Prostate gland (tissue), 2 donors: Measurements from ENCODE around the gene DLK1.

ENCODE experiments used
- CTCF ChIP-seq, 4 experiments: fragments of 200-600 bp in 2 of 4; fragments of 450-650 bp in 2 of 4; sonication (generic) in 2 of 4; IDR thresholded peaks; 1 replicate in 3 of 4; 2 replicates in 1 of 4; pipeline ENCODE4 v1.5.1; 2016 to 2019; ENCODE audit warnings: antibody characterized with exemption in 4 of 4, mild to moderate bottlenecking in 2 of 4, moderate library complexity in 2 of 4
- POLR2A ChIP-seq: fragments of 450-650 bp; IDR thresholded peaks from one replicate; pipeline ENCODE4 v1.6.1; 2016; ENCODE audit warnings: antibody characterized with exemption, mild to moderate bottlenecking
- POLR2AphosphoS5 ChIP-seq: sonication (generic); formaldehyde crosslinking; IDR thresholded peaks from one replicate; pipeline ENCODE4 v1.6.1; 2017; ENCODE audit warnings: antibody characterized with exemption

- TF ChIP-seq POLR2A (no peak), CTCF (IDR thresholded peaks at IDR 0.05) (no peak), POLR2AphosphoS5 (no peak)
Observed at GRCh38 chr14:100681111-100681510, 45.6 kb upstream of the DLK1 start.
